ENCODE data around the gene C18orf63.

DNA sequence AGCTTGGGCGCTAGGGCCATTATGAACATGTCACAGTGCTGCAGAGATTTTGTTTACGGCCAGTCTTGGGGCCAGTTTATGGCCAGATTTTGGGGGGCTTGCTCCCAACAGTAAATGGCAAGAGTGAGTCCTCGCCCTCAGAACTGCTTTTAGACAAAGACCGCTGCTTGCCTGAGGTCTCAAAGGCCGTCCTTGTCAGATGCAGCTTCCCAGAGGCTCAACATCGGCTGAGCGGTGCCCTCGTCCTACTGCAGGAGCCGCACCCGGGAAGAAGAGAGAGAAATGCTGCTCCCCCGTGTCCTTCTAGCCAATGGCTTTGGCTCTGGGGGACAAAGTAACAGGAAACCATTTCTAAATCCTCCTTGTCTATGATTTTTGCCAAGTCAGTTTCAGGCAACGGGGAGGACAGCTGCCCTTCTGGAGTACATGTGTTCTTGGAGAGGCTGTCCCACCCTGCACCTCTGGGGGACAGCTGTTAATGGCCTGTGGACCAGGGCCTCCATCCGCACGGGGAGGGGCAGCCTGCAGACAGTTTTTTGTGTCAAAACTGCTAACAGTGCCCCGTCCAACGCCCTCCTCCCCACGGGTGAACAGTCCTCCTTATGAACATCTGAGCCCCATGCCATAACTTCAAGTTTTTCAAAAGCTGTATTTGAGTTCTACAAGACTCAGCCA, 66.1 kb downstream of the C18orf63 start:
- TF ChIP-seq EP300 (IDR thresholded peaks at IDR 0.05), result no peak
- no peak for TF ChIP-seq CTCF (IDR thresholded peaks at IDR 0.05)

Data from upper lobe of left lung (tissue), 4 donors.